Fibroblast of peridontal ligament (primary cell): ENCODE data around the gene SMAP1.
A peak's percentile ranks its signal among the peaks of the same experiment; 100 is the strongest.
"Not testable (repeated sequence)": the region's sequence is repeated elsewhere in the genome, so short reads cannot be mapped to it uniquely, and the experiment has no call there.

Experiments
- DNase-seq: peaks from one replicate; pipeline ENCODE4 v3.0.0-alpha.2; 2010; ENCODE audit errors: extremely low read depth

SMAP1 gene

DNA sequence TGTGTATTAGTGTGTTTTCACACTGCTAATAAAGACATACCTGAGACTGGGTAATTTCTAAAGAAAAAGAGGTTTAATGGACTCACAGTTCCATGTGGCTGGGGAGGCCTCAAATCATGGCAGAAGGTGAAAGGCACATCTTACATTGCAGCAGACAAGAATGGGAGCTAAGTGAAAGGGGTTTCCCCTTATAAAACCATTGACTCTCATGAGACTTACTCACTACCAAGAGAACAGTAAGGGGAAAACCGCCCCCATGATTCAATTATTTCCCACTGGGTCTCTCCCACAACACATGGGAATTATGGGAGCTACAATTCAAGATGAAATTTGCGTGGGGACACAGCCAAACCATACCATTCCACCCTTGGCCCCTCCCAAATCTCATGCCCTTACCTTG lies 73.1 kb downstream of the SMAP1 start:
- DNase-seq = not testable (repeated sequence)

DNA sequence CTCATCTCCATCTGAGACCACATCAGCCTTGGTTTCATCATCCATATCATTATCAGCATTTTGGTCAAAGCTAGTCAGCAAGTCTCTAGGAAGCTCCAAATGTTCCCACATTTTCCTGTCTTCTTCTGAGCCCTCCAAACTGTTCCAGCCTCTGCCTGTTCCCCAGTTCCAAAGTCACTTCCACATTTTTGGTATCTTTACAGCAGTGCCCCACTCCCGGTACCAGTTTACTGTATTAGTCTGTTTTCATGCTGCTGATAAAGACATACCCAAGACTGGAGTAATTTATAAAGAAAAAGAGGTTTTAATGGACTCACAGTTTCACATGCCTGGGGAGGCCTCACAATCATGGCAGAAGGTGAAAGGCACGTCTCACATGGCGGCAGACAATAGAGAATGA lies 74.8 kb downstream of the SMAP1 start:
- not testable (repeated sequence) for DNase-seq

DNA sequence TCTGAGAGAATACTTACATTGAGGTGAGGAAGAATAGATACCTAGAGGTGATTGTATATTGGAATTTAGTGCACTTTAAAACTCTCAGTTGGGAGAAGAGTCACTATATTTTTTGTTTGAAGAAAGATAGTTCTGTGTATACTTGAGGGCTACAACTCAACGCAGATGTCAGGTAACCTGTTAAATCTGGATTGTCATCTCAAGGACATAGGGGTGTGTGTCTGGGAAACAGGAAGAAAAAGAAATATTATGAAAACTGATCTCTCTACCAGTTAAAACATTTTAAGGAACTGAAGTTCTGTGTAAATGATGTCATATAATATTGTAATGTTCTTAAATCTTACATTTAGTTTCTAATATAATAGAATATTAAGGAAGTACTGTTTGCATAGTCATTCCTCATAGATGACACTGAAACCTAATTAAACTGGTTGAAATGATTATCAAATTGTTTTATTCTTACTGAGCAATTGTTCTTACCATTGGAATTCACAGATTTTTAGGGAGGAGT lies 86.2 kb downstream of the SMAP1 start:
- DNase-seq = no peak

DNA sequence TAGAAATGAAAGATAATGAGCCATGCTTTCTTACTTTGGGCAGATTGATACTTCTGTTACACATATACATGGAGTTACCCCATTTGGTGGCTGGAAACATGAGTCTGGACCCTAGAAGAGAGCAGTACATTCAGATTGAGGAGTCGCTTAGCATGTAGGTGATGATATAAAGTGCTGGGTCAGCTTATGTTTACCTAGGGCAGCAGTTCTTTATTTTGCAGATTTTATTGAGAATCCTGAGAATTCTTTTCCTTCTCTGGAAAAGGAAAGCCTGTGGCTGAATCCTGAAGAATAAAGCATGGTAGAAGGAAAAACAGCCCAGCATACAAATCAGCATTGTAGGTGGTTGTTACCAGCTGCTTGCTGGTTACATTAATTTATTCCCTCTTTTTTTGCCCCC lies 91.2 kb downstream of the SMAP1 start:
- DNase-seq = no peak

DNA sequence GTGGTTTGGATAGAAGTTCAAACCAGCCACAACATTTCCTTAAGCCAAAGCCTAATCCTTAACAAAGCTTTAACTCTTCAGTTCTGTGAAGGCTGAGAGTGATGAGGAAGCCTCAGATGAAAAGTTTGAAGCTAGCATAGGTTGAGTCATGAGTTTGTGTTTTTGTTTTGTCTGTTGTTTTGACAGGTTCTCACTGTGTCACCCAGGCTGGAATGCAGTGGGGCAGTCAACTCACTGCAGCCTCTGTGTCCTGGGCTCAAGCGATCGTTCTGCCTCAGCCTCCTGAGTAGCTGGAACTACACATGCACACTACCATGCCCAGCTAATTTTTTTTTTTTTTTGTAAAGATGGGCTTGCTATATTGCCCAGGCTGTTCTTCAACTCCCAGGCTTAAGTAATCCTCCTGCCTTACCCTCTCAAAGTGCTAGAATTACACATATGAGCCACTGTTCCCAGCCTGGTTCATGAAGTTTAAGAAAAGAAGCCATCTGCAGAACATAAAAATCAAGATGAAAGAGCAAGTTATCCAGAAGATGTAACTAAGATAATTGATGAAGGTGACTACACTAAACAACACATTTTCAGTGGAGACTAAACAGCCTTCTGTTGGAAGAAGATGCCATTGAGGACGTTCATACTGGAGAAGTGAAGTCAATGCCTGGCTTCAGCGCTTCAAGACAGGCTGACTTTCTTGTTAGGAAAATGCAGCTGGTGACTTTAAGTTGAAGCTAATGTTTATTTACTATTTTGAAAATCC lies 96.2 kb downstream of the SMAP1 start:
- no peak for DNase-seq

- DNase-seq = no peak
These were observed 97.0 kb downstream of the SMAP1 start for GRCh38 chr6:70764706-70765105.

DNA sequence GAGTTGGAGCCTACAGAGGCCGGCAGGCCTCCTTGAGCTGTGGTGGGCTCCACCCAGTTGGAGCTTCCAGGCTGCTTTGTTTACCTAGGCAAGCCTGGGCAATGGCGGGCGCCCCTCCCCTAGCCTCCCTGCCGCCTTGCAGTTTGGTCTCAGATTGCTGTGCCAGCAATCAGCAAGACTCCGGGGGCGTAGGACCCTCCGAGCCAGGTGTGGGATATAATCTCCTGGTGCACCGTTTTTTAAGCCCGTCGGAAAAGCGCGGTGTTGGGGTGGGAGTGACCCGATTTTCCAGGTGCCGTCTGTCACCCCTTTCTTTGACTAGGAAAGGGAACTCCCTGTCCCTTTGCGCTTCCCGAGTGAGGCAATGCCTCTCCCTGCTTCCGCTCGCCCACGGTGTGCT lies 103.7 kb downstream of the SMAP1 start:
- DNase-seq = not testable (repeated sequence)

DNA sequence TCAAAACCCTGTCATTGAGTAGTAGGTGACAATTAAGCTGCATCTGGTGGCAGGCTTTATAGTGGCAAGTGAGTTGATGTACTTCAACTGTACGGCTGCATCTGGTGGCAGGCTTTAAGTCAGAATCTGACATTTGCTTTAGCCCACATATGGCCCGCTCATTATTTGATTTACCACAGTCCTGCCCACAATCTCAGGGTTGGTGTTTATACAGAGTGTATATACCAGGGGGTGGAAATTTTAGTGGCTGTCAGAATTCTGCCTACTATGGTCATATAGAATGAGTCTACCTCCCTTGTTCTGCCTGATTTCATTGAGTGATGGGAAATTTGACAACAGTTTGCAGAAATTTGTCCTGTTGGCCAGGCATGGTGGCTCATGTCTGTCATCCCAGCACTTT lies 112.3 kb downstream of the SMAP1 start:
- no peak for DNase-seq

- DNase-seq = peak; percentile 2
These were observed 123.0 kb downstream of the SMAP1 start for GRCh38 chr6:70790483-70791224.

DNA sequence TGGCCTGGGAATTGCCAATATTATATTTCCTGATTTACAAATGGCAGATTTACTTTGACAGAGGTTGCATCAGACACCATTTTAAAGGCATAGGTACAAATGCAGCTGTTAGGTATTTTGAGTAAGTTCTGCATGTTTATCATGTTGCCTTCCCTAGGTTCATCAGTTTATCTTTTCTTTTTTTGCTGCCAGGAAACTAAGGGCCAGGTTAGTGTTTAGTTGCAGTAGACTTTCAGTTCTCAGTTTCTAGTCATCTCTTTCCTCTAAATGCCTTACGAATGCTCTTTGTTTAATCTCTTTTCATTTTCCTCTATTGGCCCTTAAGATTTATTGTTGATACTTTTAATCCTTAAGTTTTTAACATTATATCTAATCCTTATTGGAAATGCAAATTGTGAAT lies 129.9 kb downstream of the SMAP1 start:
- DNase-seq = no peak

GRCh38 chr6:70806086-70806485 lies 138.4 kb downstream of the SMAP1 start:
- DNase-seq = no peak

DNA sequence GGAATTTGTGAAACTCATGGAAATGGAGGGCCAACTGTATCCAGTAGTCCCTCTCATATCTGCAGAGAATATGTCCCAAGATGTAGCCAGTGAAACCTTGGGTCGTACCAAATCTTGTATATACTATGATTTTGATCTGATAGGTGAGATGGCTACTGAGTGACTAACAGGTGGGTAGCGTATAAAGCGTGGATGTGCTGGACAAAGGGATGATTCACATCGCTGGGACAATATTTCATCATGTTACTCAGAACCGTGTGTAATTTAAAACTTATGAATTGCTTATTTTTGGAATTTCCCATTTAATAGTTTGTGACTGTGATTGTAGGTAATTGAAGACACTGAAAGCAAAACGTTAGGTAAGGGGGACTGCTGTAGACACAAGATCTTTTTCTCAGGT lies 144.1 kb downstream of the SMAP1 start:
- no peak for DNase-seq

DNA sequence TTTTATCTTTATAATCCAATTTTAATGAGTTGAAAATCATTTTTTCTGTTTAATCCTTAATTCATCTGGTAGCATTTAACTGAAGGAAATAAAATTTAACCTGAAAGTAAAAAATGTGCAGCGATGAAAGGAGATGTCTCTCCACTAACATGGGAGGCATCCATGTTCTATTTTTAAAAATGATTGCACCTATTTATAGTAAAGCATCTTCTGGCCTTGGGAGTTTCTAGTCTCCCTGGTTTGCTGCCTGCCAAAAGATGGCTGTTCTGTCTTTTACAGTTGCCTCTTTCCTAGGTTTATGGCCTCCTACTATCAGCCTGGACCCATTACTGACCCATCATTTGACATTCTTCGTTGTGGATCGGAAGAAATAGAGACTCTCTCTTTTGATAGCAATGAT lies 146.2 kb downstream of the SMAP1 start:
- DNase-seq = no peak

GRCh38 chr6:70819646-70820045 lies 152.0 kb downstream of the SMAP1 start:
- DNase-seq = peak; percentile 21

GRCh38 chr6:70820778-70821177 lies 153.1 kb downstream of the SMAP1 start:
- DNase-seq = no peak

GRCh38 chr6:70821751-70822150 lies 154.1 kb downstream of the SMAP1 start:
- no peak for DNase-seq

GRCh38 chr6:70823651-70824050 lies 156.0 kb downstream of the SMAP1 start:
- no peak for DNase-seq

GRCh38 chr6:70831427-70831826 lies 163.7 kb downstream of the SMAP1 start:
- DNase-seq = no peak

DNA sequence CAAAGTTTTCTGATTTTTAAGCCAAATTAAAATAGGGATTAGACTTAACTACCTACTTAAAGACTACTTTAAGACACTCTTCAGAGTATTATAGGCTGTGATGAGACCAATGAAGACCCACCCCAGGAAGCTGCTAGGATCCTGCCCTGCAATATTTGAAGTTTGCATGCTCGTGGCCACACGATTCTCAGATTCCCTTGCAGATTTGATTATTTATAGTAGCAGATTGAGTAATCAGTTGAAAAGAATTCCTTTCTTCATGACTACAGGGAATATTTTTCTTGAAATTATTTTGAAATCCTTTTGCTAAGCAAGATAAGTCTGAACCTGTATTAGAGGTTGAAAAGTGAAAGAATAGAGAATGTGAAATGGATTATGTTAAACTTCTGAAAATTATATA lies 166.8 kb downstream of the SMAP1 start:
- peak; percentile 75 for DNase-seq

GRCh38 chr6:70838907-70839285 lies 171.2 kb downstream of the SMAP1 start:
- peak; percentile 33 for DNase-seq

GRCh38 chr6:70839286-70840266 lies 171.9 kb downstream of the SMAP1 start:
- no peak for DNase-seq

DNA sequence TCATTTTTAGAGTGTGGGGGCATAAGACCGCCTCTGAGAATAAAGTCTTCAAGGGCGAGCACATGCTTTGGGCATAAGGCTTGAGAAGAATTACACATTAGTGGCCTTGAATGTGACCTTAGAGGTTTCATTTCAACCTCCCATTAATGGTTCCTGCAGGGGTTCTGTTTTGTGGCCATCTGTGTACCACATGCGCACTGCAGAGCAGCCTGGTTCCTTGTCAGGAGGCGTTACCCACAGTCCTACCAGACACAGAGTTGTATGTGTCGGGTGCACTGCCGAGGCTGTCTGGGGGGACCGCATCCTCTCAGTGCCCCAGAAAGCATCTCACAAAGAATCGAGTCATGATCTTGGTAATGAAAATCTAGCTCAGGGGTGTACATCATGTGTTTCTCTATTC lies 173.4 kb downstream of the SMAP1 start:
- DNase-seq = no peak
